GM10266 (cell line): Measurements from ENCODE around the gene NAA10.

Source experiments
- DNase-seq: peaks from one replicate; pipeline ENCODE4 v3.0.0; 2012; ENCODE audit errors: extremely low spot score
- TF ChIP-seq, protein P1 (sequence below): IDR thresholded peaks from 2 replicates; pipeline ENCODE4 v1.5.1; 2012; ENCODE audit warnings: mild to moderate bottlenecking, low read depth; ENCODE audit not compliant: control insufficient read depth, insufficient read depth; ENCODE audit errors: missing control alignments

NAA10 gene

GRCh38 chrX:153931151-153931550 lies 3.7 kb downstream of the NAA10 start:
- DNase-seq = no peak
- TF ChIP-seq, protein P1, sequence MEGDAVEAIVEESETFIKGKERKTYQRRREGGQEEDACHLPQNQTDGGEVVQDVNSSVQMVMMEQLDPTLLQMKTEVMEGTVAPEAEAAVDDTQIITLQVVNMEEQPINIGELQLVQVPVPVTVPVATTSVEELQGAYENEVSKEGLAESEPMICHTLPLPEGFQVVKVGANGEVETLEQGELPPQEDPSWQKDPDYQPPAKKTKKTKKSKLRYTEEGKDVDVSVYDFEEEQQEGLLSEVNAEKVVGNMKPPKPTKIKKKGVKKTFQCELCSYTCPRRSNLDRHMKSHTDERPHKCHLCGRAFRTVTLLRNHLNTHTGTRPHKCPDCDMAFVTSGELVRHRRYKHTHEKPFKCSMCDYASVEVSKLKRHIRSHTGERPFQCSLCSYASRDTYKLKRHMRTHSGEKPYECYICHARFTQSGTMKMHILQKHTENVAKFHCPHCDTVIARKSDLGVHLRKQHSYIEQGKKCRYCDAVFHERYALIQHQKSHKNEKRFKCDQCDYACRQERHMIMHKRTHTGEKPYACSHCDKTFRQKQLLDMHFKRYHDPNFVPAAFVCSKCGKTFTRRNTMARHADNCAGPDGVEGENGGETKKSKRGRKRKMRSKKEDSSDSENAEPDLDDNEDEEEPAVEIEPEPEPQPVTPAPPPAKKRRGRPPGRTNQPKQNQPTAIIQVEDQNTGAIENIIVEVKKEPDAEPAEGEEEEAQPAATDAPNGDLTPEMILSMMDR = no peak

DNA sequence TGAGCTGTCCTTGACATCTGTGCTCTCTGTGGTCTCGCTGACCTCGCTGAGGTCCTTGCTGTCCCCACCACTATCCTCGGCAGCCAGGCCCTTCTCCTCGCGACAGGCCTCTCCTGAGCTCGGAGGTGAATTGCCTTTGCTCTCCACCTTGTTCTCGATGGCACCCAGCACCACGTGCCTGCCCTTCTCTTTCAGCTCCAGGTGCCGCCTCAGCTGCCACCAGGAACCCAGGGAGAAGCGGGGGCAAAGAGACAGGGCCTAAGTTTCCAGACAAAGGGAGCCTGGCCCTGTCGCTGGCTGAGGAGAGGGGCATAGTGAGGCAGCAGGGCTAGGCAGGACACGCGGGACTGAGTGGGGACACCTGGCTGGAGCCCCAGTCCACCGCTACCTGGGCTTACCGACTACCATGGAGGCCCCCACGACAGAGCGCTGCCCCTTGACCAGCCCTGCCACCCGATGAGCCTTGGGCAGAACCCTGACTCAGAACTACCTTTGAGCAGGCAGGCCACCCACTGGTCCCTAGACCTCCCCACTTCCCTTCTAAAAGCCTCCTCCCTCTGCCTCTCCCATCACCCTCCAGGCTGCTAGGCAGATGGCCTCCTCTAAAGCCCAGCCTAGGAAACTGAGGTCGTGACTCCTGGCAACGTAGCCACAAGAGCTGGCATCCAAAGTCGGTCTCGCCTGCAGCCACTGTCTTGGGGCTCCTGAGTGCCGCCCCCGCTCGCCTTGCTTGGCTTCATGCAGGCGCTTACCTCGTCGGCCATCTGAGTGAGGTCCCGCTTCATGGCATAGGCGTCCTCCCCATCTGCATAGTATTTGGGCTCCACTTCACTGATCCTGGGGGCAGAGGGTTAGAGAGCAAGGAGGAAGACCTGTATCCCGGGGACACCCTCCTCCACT lies 4.6 kb downstream of the NAA10 start:
- TF ChIP-seq, protein P1 = no peak

GRCh38 chrX:153929576-153929975 lies 5.3 kb downstream of the NAA10 start:
- TF ChIP-seq, protein P1 = no peak
- no peak for DNase-seq

More for the DNA sequence above, 4.6 kb downstream of the NAA10 start:
- no peak for DNase-seq

DNA sequence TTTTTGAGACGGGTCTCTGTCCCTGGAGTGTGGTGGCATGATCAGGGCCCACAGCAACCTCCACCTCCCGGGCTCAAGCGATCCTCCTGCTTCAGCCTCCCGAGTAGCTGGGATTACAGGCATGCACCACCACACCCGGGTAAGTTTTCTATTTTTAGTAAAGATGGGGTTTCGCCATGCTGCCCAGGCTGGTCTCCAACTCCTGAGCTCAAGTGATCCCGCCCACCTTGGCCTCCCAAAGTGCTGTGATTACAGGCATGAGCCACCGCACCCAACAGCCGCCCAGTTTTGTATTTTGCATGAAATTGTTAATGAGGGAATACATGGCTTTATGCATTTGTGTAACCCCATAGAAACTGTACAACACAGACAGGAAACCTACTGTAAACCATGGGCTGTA lies 6.0 kb downstream of the NAA10 start:
- no peak for DNase-seq
- TF ChIP-seq, protein P1 = no peak

DNA sequence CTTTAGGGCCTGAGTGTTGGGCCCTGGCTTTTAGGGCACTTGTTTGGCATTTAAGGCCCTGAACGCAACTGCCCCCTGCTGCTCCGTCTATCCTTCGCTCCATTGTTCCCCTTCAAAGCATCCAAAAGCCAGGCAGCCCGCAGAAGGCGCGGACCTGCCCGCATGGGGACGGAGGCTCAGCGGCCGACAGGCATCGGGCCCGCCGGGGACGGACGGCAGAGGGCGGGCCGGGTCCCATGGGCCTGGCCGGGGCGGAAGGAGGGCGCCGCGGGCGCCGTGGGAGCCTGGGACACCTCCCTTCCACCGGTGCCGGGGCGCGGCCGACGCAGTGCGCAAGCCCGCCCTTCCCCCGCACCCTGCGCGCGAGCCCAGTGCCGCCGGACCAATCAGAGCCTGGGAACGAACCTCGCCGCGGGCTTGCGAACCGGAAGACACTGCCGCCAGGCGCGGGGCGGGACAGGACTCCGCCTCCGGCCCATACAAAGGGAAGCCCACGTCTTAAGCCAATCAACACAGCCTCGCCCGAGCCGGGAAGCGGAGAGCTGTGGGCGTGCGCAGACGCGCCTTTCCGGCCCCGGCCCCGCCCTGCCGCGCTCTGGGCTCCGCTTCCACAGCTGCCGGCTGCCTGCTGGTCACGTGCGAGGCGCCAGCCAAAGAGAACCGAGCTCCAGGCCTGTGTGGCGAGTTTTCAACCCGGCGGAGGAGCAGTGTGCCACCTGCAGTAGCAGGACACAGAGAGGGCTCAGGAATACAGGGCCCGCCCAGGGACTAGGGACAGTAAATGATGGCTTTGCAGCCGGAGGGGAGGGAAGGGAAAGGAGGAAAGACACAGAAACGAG lies 6.7 kb downstream of the NAA10 start:
- peak; percentile 94 for DNase-seq
- TF ChIP-seq, protein P1 = peak; percentile 14

DNA sequence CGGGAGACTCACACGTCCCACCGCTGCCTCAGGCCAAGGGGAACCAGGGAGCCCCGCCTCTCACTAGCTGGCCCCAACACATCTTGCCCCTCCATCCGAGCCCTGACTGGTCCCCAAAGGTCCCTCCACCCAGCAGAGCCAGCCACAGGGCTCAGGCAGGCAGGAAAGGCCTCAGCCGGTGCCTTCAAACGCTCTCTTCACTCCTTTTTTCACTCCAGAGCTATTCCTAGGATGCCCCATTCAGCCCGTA lies 7.2 kb downstream of the NAA10 start:
- DNase-seq = no peak
- TF ChIP-seq, protein P1 = no peak

DNA sequence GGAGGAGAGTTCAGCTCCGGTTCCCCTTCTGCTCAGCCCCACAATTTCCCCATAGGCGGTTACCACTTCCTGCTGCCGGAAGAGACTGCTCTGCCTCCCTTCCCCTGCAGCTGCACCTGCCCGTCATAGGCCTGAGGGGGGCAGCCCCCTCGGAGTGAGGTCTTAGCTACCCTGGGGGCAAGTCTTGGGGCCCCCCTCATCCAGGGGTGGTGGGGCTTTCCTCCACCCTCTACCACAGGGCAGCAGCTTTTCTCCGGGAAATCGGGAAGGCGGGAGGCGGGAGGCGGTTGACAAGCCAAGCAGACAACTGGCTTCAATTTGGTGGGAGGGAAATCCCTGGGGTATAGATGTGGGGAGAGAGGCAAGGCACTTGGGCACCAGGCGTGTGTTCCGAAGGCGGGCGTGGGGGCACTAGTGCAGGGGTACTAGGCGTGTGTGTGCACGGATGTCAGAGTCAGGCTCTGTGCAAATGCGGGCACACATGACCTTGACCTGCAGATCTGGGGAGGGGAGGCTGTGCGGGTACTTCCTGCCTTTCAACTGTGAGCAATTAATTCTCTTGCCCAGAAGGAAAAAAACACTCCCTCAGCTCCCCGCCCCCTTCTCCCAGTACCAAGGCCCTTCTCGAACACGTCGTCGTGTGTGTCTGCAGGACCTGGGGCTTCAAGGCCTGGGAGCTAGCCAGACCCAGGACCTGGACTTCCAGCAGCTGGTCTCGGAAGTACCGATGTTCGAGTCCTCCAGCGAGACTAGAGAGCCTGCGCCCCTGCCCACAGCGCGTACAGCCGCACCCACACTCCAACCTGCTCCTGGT lies 7.8 kb downstream of the NAA10 start:
- peak; percentile 87 for DNase-seq
- TF ChIP-seq, protein P1 = no peak
